Measurements from ENCODE around the gene ARSH. TPM values are rescaled to one million over a fixed set of nuclear protein-coding genes. Genes with fewer than 3 reads are reported as not detected.

Gene ARSH, protein sequence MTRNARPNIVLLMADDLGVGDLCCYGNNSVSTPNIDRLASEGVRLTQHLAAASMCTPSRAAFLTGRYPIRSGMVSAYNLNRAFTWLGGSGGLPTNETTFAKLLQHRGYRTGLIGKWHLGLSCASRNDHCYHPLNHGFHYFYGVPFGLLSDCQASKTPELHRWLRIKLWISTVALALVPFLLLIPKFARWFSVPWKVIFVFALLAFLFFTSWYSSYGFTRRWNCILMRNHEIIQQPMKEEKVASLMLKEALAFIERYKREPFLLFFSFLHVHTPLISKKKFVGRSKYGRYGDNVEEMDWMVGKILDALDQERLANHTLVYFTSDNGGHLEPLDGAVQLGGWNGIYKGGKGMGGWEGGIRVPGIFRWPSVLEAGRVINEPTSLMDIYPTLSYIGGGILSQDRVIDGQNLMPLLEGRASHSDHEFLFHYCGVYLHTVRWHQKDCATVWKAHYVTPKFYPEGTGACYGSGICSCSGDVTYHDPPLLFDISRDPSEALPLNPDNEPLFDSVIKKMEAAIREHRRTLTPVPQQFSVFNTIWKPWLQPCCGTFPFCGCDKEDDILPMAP
- total RNA-seq, result not detected in 2 replicates

DNA sequence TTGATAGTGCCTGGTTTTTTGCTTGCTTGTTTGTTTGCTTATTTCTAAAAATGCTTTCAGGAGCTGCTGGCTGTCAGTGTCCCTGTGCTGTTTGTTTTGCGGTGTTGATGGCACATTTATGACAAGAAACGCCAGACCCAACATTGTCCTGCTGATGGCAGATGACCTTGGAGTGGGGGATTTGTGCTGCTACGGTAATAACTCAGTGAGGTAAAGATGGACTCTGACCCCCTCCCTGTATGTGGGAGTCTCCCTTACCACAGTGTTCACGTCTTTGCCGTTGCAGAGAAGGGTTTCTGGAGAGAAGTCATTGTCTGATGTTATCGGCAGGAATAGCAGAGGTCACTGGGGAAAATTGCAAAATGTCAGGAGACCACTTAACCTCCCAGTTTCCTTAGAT is at the start of gene ARSH:
Gene ARSH (plus strand): TSS at position 52 of the 400 bp plus-strand sequence. CDS start 67 bp downstream, at position 119.

Other genes starting within 250 kb of the ARSH start
- 2.1 and 2.5 TPM in 2 replicates for gene GYG2, start 177.6 kb upstream of the ARSH start, total RNA-seq
- 13.2 and 17.7 TPM in 2 replicates for gene ARSD, start 77.2 kb upstream of the ARSH start, total RNA-seq
- gene ARSF, start 34.9 kb downstream of the ARSH start, total RNA-seq, result not detected in 2 replicates

Data from cardiac ventricle fibroblast (primary cell).